H54 (cell line): ENCODE data around the gene DNAH7.

Source experiments
- DNase-seq: peaks from one replicate; pipeline ENCODE4 v3.0.0; 2011; ENCODE audit warnings: low spot score, mixed read lengths; ENCODE audit not compliant: insufficient read length
- FAIRE-seq: peaks from 3 replicates; lab custom pipeline; 2011; peaks lifted over from hg19 to GRCh38; lab: Jason Lieb, UNC
- POLR2A ChIP-seq: IDR thresholded peaks from 2 replicates; pipeline ENCODE4 v1.6.1; 2011; ENCODE audit warnings: low read depth, mild to moderate bottlenecking, low read length

The DNAH7 gene

GRCh38 chr2:195818106-195818505, 250.5 kb downstream of the DNAH7 start:
- FAIRE-seq (peak; percentile 38), DNase-seq (no peak)
- no peak for TF ChIP-seq POLR2A

- DNase-seq = no peak
- no peak for FAIRE-seq
- TF ChIP-seq POLR2A = no peak
Measured at GRCh38 chr2:195815083-195815482, 253.6 kb downstream of the DNAH7 start.

- DNase-seq (no peak), FAIRE-seq (peak; percentile 6)
- TF ChIP-seq POLR2A = no peak
Measured at GRCh38 chr2:195813421-195813820, 255.2 kb downstream of the DNAH7 start.

GRCh38 chr2:195810340-195811098, 258.1 kb downstream of the DNAH7 start:
- TF ChIP-seq POLR2A = no peak
- FAIRE-seq (no peak), DNase-seq (no peak)

GRCh38 chr2:195808189-195808588, 260.4 kb downstream of the DNAH7 start:
- DNase-seq (no peak), FAIRE-seq (no peak)

GRCh38 chr2:195805283-195805976, 263.2 kb downstream of the DNAH7 start:
- no peak for FAIRE-seq
- no peak for TF ChIP-seq POLR2A

More at GRCh38 chr2:195808189-195808588, 260.4 kb downstream of the DNAH7 start:
- TF ChIP-seq POLR2A = no peak

GRCh38 chr2:195795879-195796278, 272.8 kb downstream of the DNAH7 start:
- no peak for TF ChIP-seq POLR2A
- no peak for DNase-seq
- no peak for FAIRE-seq

More at GRCh38 chr2:195805283-195805976, 263.2 kb downstream of the DNAH7 start:
- DNase-seq = no peak

GRCh38 chr2:195793881-195794280, 274.8 kb downstream of the DNAH7 start:
- no peak for DNase-seq
- TF ChIP-seq POLR2A = no peak
- FAIRE-seq = no peak

GRCh38 chr2:195782156-195782555, 286.5 kb downstream of the DNAH7 start:
- no peak for DNase-seq
- no peak for TF ChIP-seq POLR2A
- no peak for FAIRE-seq

- DNase-seq (no peak), FAIRE-seq (no peak)
- no peak for TF ChIP-seq POLR2A
Measured at GRCh38 chr2:195779491-195779890, 289.1 kb downstream of the DNAH7 start.

GRCh38 chr2:195769975-195770374, 298.7 kb downstream of the DNAH7 start:
- no peak for FAIRE-seq
- DNase-seq = no peak
- no peak for TF ChIP-seq POLR2A

- DNase-seq (no peak), FAIRE-seq (no peak)
- TF ChIP-seq POLR2A = no peak
Measured at GRCh38 chr2:195768431-195768830, 300.2 kb downstream of the DNAH7 start.

- FAIRE-seq (no peak), DNase-seq (no peak)
- no peak for TF ChIP-seq POLR2A
Measured at GRCh38 chr2:195766691-195767090, 301.9 kb downstream of the DNAH7 start.

- no peak for TF ChIP-seq POLR2A
- FAIRE-seq (peak; percentile 43), DNase-seq (no peak)
Measured at GRCh38 chr2:195763866-195764265, 304.8 kb downstream of the DNAH7 start.
